Measurements from ENCODE around the gene ZBP1. TPM values are rescaled to one million over a fixed set of nuclear protein-coding genes. Genes with fewer than 3 reads are reported as not detected.

ZBP1 gene
- total RNA-seq, 2 donors from 2014 or later = 4.0 to 6.8 TPM

DNA sequence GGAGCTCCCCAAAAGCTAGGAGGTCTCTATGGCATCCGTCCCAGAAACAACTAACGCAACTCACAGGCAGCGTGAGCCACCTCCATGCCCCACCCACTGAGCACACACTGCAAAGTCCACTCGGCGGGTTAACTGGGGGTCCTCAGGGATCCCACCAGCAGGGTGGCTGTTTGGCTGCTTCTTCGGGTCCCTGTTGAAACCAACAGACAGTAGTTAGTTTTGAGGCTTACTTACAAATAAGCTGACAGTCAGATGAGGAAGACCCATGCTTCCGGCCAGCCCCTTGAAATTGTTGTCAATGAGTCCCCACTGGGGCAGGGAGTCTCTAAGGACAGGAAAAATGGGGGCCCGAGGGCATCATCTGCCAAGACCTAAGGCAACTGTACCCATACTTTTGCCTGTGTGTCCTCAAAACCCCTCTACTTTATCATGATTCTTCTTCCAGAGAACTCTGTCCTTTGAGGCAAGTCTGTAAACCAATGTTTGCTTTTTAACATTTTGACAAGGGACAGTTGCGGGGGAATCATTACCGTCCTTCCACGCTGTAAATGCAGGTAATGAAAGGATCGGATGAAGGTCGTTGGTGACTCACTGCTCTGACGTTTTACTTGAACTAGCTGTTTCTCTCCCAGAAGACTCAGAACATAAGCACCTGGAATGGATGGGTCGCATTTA is 61.5 kb downstream of the ZBP1 start:
- DNase-seq (no peak), ATAC-seq (peak; percentile 18)
- intact Hi-C loops (cut with DNase I, micrococcal nuclease) = no loop called here

DNA sequence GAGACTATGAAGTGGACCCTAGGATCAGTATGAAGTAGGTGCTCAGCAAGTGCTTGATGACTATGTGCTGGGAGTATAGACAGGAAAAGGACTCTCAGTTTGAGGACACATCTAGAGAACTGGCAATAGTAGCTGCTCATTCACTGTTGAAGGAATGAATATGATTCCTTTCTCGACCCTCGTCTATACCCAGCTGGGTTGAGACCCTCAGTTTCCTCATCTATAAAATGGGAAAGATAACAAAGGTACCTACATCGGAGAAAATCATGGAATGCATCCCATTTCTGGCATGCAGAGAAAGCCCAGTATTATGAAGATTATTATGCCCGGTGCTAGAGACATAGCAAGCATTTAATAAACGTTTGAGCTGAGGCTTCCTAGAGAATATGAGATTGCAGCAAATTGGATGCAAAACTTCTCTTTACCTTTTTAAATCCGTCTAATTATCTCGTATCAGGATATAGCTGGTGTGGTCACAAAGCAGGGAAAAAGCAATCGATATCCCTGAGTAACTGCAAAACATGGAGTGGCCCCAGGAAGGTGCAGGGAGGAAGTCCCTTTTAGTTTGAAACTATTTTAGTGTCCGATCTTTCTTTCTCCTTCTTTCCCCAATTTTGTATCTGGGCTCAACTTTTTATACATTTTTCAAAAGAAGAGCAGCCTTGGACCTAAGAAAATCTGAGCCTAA is 62.2 kb downstream of the ZBP1 start:
- ATAC-seq (no peak), DNase-seq (no peak)
- intact Hi-C loops (cut with DNase I, micrococcal nuclease) = no loop called here

DNA sequence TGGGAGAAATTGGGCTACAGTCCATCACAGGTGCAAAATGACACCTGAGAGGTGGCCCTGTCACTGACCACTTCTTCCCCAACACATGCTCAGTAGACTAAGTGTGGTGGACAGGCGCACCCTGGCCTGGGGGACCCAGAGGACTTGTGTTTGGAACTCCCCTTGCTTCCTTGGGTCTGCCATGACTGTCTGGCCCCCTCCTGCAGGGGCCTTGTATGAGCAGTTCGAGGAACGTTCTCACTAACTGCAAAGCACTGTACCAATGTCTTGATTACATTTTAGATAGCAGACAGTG is 63.3 kb downstream of the ZBP1 start:
- DNase-seq = no peak
- ATAC-seq = no peak
- intact Hi-C loops (cut with DNase I, micrococcal nuclease) = no loop called here

DNA sequence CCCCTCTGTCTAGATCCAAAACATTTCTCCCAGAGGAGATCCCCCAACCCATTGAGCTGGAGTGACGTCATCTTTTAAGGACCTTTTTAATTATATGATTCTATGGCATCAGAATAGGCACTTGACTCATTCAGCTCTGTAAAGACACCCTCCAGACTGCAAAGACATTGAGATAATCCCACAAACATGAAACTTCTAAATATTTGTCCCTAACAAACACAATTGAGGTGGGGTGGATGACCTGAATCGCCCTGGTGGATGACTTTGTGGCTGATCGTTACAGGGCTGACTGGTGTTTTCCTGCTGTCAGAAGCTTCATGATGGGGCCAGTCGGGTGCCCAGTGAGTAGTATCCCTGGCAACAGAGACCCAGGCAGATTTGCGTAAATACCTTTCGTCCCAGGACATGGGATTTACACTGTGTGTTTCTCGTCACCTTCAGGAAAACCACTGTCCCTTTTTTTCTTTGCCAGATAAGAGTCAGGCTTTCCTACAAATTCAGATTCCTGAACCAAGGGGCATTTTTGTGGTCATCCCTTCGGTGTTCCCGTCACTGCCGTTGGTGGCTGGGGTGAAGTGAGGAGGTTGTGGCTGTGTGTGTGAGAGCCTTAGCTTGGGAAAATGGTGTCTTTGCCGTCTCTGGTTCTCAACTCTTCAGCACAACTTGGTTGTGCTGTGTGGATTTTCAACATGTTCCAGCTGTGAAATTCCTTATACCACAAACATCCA is 64.6 kb downstream of the ZBP1 start:
- DNase-seq (no peak), ATAC-seq (no peak)
- intact Hi-C loops (cut with DNase I, micrococcal nuclease) = no loop called here

Other genes with a start within 250 kb of the ZBP1 start
- gene RBM38, start 229.0 kb downstream of the ZBP1 start, total RNA-seq = 10 to 100 TPM; 26.9 to 44.8 TPM
- gene CTCFL, start 95.3 kb downstream of the ZBP1 start, total RNA-seq = not detected
- gene PCK1, start 59.3 kb downstream of the ZBP1 start, total RNA-seq = 100 to 1,000 TPM; 214 to 328 TPM
- 10 to 100 TPM; 15.0 to 41.6 TPM for gene PMEPA1, start 89.6 kb upstream of the ZBP1 start, total RNA-seq

Data from left colon (tissue), 2 donors.